Activated CD4-positive, alpha-beta T cell treated with anti-CD3 and anti-CD28 coated beads, Interleukin-2, amount 10 ng/mL, durations not matched to agents 7 days and 5 days (primary cell): ENCODE measurements around the gene DNAJC5G. TPM values are rescaled to one million over a fixed set of nuclear protein-coding genes. Genes with fewer than 3 reads are reported as not detected.
"Not testable (repeated sequence)": the region's sequence is repeated elsewhere in the genome, so short reads cannot be mapped to it uniquely, and the experiment has no call there.

Experiments used
- CTCF ChIA-PET: fragments of 350-600 bp; sonication (Branson Sonifier 250); formaldehyde crosslinking; loops from one replicate; lab custom pipeline; 2021; ENCODE audit warnings: antibody characterized with exemption; lab: Charles Lee
- POLR2A ChIA-PET: fragments of 350-600 bp; sonication (Branson Sonifier 250); formaldehyde crosslinking; loops from one replicate; lab custom pipeline; 2021; ENCODE audit warnings: antibody characterized with exemption; lab: Charles Lee
- DNase-seq: peaks from one replicate; pipeline ENCODE4 v3.0.0-alpha.2; 2020
- H3K27ac Mint-ChIP-seq: one replicate; pipeline ENCODE4 v1.8.0; 2021; ENCODE audit warnings: mild to moderate bottlenecking, moderate library complexity, mixed read lengths
- H3K27me3 Mint-ChIP-seq: one replicate; pipeline ENCODE4 v1.8.0; 2021; ENCODE audit warnings: mixed read lengths
- H3K36me3 Mint-ChIP-seq: one replicate; pipeline ENCODE4 v1.8.0; 2021; ENCODE audit warnings: low read depth, mixed read lengths
- H3K4me1 Mint-ChIP-seq: one replicate; pipeline ENCODE4 v1.8.0; 2021; ENCODE audit warnings: mixed read lengths
- H3K4me3 Mint-ChIP-seq: one replicate; pipeline ENCODE4 v1.8.0; 2021; ENCODE audit warnings: mild to moderate bottlenecking, moderate library complexity, mixed read lengths
- H3K9me3 Mint-ChIP-seq: one replicate; pipeline ENCODE4 v1.8.0; 2021; ENCODE audit warnings: mixed read lengths
- total RNA-seq, 2 experiments: library from RNA; stranded (reverse); gene quantifications; one replicate each; pipeline ENCODE4 v1.2.3, GENCODE V29; 2021

The DNAJC5G gene
- total RNA-seq, 2 experiments from 2014 or later: not detected

GRCh38 chr2:27258051-27258450 lies 17.2 kb upstream of the DNAJC5G start:
- Mint-ChIP-seq H3K9me3 (no peaks in the 10 kb centered on the region), H3K36me3 (peaks cover 2% of the 10 kb centered on the region), H3K4me3 (no peak overlapping the region), H3K4me1 (peaks cover 7% of the 10 kb centered on the region), H3K27ac (no peak overlapping the region), H3K27me3 (peaks cover 49% of the 10 kb centered on the region)
- no peak for DNase-seq
- ChIA-PET POLR2A (no interaction called here), CTCF (no interaction called here)

GRCh38 chr2:27261241-27261925 lies 13.8 kb upstream of the DNAJC5G start:
- H3K36me3 Mint-ChIP-seq: peaks cover 2% of the 10 kb centered on the region
- ChIA-PET POLR2A (no interaction called here), CTCF (interaction anchor here (1.1 kb wide), 1 partner anchor 11 kb away, joined by 3 read pairs; no protein-coding TSS in a partner anchor)
- no peaks in the 10 kb centered on the region for H3K9me3 Mint-ChIP-seq
- H3K4me3 Mint-ChIP-seq: peak overlapping the region; percentile 59
- H3K27me3 Mint-ChIP-seq: peaks cover 56% of the 10 kb centered on the region
- no peak overlapping the region for H3K27ac Mint-ChIP-seq
- DNase-seq: no peak
- peaks cover 27% of the 10 kb centered on the region for H3K4me1 Mint-ChIP-seq

- ChIA-PET CTCF (interaction anchor here (1.1 to 1.3 kb wide), 2 partner anchors 10 to 41 kb away, joined by 3 to 5 read pairs; no protein-coding TSS in a partner anchor), POLR2A (no interaction called here)
- DNase-seq: no peak
- H3K4me1 Mint-ChIP-seq: peaks cover 27% of the 10 kb centered on the region
- H3K27me3 Mint-ChIP-seq: peaks cover 53% of the 10 kb centered on the region
- peaks cover 2% of the 10 kb centered on the region for H3K36me3 Mint-ChIP-seq
- no peaks in the 10 kb centered on the region for H3K9me3 Mint-ChIP-seq
- peak overlapping the region; percentile 59 for H3K4me3 Mint-ChIP-seq
- no peak overlapping the region for H3K27ac Mint-ChIP-seq
These were observed 13.3 kb upstream of the DNAJC5G start for GRCh38 chr2:27261926-27262298.

GRCh38 chr2:27262379-27263286 lies 12.6 kb upstream of the DNAJC5G start, which contains the start of gene SLC30A3:
Gene SLC30A3, minus strand, starts transcription at chr2:27263047. Its CDS starts 141 bp downstream, at chr2:27262906.
- peak within 1 kb of the TSS; percentile 66 for H3K4me3 Mint-ChIP-seq
- no peak within 1 kb of the TSS for H3K27ac Mint-ChIP-seq
- peaks cover 27% of the 10 kb centered on the region for H3K4me1 Mint-ChIP-seq
- no peaks in the 10 kb centered on the region for H3K9me3 Mint-ChIP-seq
- H3K36me3 Mint-ChIP-seq: peaks cover 2% of the 10 kb centered on the region
- peaks cover 48% of the 10 kb centered on the region for H3K27me3 Mint-ChIP-seq
- POLR2A ChIA-PET: no interaction called here
- CTCF ChIA-PET: interaction anchor here (0.7 to 3.4 kb wide), 8 partner anchors 10 to 414 kb away, joined by 3 to 15 read pairs (median 4); partner anchors contain the start of gene TRIM54
- peak; percentile 79 for DNase-seq

- peak overlapping the region; percentile 66 for H3K4me3 Mint-ChIP-seq
- H3K27me3 Mint-ChIP-seq: peaks cover 46% of the 10 kb centered on the region
- H3K27ac Mint-ChIP-seq: no peak overlapping the region
- H3K4me1 Mint-ChIP-seq: peaks cover 27% of the 10 kb centered on the region
- ChIA-PET CTCF (interaction anchor here (0.7 to 3.4 kb wide), 9 partner anchors 10 to 415 kb away, joined by 3 to 17 read pairs (median 4); partner anchors contain the start of genes TCF23 and TRIM54), POLR2A (no interaction called here)
- peaks cover 2% of the 10 kb centered on the region for H3K36me3 Mint-ChIP-seq
- no peaks in the 10 kb centered on the region for H3K9me3 Mint-ChIP-seq
- DNase-seq: no peak
These were observed 11.7 kb upstream of the DNAJC5G start for GRCh38 chr2:27263287-27264252.

- Mint-ChIP-seq H3K36me3 (peaks cover 2% of the 10 kb centered on the region), H3K27ac (no peak overlapping the region), H3K27me3 (peaks cover 43% of the 10 kb centered on the region), H3K9me3 (no peaks in the 10 kb centered on the region), H3K4me3 (peak overlapping the region; percentile 66), H3K4me1 (peaks cover 27% of the 10 kb centered on the region)
- DNase-seq: no peak
- POLR2A ChIA-PET: no interaction called here
- CTCF ChIA-PET: interaction anchor here (1.2 to 3.4 kb wide), 4 partner anchors 13 to 115 kb away, joined by 3 to 19 read pairs (median 16); partner anchors contain the start of gene TCF23
These were observed 10.9 kb upstream of the DNAJC5G start for GRCh38 chr2:27264253-27264752.

GRCh38 chr2:27264753-27265535 lies 10.3 kb upstream of the DNAJC5G start:
- Mint-ChIP-seq H3K27ac (no peak overlapping the region), H3K36me3 (peaks cover 2% of the 10 kb centered on the region), H3K4me1 (peaks cover 27% of the 10 kb centered on the region), H3K9me3 (no peaks in the 10 kb centered on the region), H3K27me3 (peaks cover 45% of the 10 kb centered on the region), H3K4me3 (peak overlapping the region; percentile 39)
- peak; percentile 51 for DNase-seq
- ChIA-PET CTCF (interaction anchor here (0.6 to 3.4 kb wide), 9 partner anchors 12 to 364 kb away, joined by 3 to 19 read pairs (median 4); partner anchors contain the start of genes CCDC121, GPN1, PREB and TCF23), POLR2A (no interaction called here)

GRCh38 chr2:27265536-27265870 lies 9.7 kb upstream of the DNAJC5G start:
- Mint-ChIP-seq H3K4me1 (peaks cover 27% of the 10 kb centered on the region), H3K36me3 (peaks cover 2% of the 10 kb centered on the region), H3K9me3 (no peaks in the 10 kb centered on the region), H3K27me3 (peaks cover 44% of the 10 kb centered on the region), H3K27ac (no peak overlapping the region), H3K4me3 (no peak overlapping the region)
- POLR2A ChIA-PET: no interaction called here
- CTCF ChIA-PET: interaction anchor here (0.6 to 3.4 kb wide), 8 partner anchors 12 to 363 kb away, joined by 3 to 19 read pairs (median 5); partner anchors contain the start of genes CCDC121, GPN1 and PREB
- DNase-seq: no peak

- CTCF ChIA-PET, DNase-seq, H3K36me3 Mint-ChIP-seq, H3K4me3 Mint-ChIP-seq, H3K27ac Mint-ChIP-seq, POLR2A ChIA-PET, H3K9me3 Mint-ChIP-seq: not testable (repeated sequence)
- peaks cover 37% of the 10 kb centered on the region for H3K27me3 Mint-ChIP-seq
- peaks cover 21% of the 10 kb centered on the region for H3K4me1 Mint-ChIP-seq
These were observed 6.9 kb upstream of the DNAJC5G start for GRCh38 chr2:27268296-27268695.

GRCh38 chr2:27270131-27270530 lies 5.1 kb upstream of the DNAJC5G start:
- Mint-ChIP-seq H3K4me1 (peaks cover 8% of the 10 kb centered on the region), H3K4me3 (no peak overlapping the region), H3K27ac (no peak overlapping the region), H3K9me3 (no peaks in the 10 kb centered on the region), H3K36me3 (no peaks in the 10 kb centered on the region), H3K27me3 (peaks cover 25% of the 10 kb centered on the region)
- no peak for DNase-seq
- POLR2A ChIA-PET: interaction anchor here (0.6 kb wide), 1 partner anchor 140 kb away, joined by 3 read pairs; no protein-coding TSS in a partner anchor
- CTCF ChIA-PET: interaction anchor here (1.3 to 2.5 kb wide), 3 partner anchors 9 to 280 kb away, joined by 3 to 10 read pairs (median 3); no protein-coding TSS in a partner anchor

- H3K4me3 Mint-ChIP-seq: no peak overlapping the region
- POLR2A ChIA-PET: interaction anchor here (0.6 kb wide), 1 partner anchor 139 kb away, joined by 3 read pairs; no protein-coding TSS in a partner anchor
- peaks cover 25% of the 10 kb centered on the region for H3K27me3 Mint-ChIP-seq
- H3K36me3 Mint-ChIP-seq: no peaks in the 10 kb centered on the region
- CTCF ChIA-PET: interaction anchor here (1.3 to 2.5 kb wide), 3 partner anchors 9 to 281 kb away, joined by 3 to 10 read pairs (median 3); no protein-coding TSS in a partner anchor
- no peak for DNase-seq
- no peak overlapping the region for H3K27ac Mint-ChIP-seq
- H3K4me1 Mint-ChIP-seq: peaks cover 3% of the 10 kb centered on the region
- H3K9me3 Mint-ChIP-seq: no peaks in the 10 kb centered on the region
These were observed 4.6 kb upstream of the DNAJC5G start for GRCh38 chr2:27270670-27271069.
